GM23248 (cell line): ENCODE data around the gene LMO1.

Experiments
- EZH2 ChIP-seq: fragments of 200-600 bp; sonication (generic); IDR thresholded peaks from 2 replicates; pipeline ENCODE4 v1.6.1; 2018; ENCODE audit warnings: antibody characterized with exemption, mild to moderate bottlenecking; ENCODE audit not compliant: insufficient read depth, poor library complexity, severe bottlenecking
- EZH2phosphoT487 ChIP-seq: fragments of 200-600 bp; sonication (generic); IDR thresholded peaks from 2 replicates; pipeline ENCODE4 v1.6.1; 2018; ENCODE audit warnings: antibody characterized with exemption, moderate library complexity, mild to moderate bottlenecking, low read depth; ENCODE audit not compliant: insufficient read depth

DNA sequence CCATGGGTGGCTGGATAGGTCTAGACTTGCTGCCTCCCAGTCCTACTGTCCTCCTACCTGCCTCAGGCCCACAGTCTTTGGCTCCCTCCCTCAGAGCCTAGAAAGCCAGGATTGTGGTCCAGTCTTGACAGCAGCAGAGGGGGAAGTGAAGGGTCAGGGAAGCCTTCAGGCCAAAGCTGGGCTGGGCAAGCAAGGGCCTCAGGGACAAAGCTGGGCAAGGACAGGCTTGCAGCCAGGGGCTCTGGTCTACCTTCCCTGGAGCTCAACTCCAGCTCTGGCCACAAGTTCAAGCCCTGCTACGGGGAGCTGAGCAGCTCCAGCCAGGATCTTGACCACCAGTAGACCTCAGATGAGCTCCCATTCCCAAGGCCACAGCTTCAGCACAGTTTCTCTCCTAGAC is 14.9 kb downstream of the LMO1 start:
- TF ChIP-seq EZH2 (no peak), EZH2phosphoT487 (no peak)
